NB4 (cell line): ENCODE data around the gene PHRF1.

Experiments
- DNase-seq: peaks from one replicate; pipeline ENCODE4 v3.0.0; 2010; ENCODE audit warnings: low read depth
- H3K4me3 ChIP-seq: one replicate; pipeline ENCODE4 v1.5.1; 2011; ENCODE audit warnings: mild to moderate bottlenecking, low read depth, low read length, moderate library complexity
- MYC ChIP-seq: IDR thresholded peaks from 2 replicates; pipeline ENCODE4 v1.6.1; 2011; ENCODE audit warnings: low read depth, low read length
- POLR2A ChIP-seq: IDR thresholded peaks from 2 replicates; pipeline ENCODE4 v1.6.1; 2011; ENCODE audit warnings: mild to moderate bottlenecking; ENCODE audit not compliant: insufficient read length; ENCODE audit errors: extremely low read depth
- TF ChIP-seq, protein P1 (sequence below): IDR thresholded peaks from one replicate; pipeline ENCODE4 v1.5.1; 2012; ENCODE audit warnings: low read depth, low read length
- TF ChIP-seq, protein P2 (sequence below): IDR thresholded peaks from 2 replicates; pipeline ENCODE4 v1.6.1; 2011; ENCODE audit warnings: low read depth, low read length

The PHRF1 gene

DNA sequence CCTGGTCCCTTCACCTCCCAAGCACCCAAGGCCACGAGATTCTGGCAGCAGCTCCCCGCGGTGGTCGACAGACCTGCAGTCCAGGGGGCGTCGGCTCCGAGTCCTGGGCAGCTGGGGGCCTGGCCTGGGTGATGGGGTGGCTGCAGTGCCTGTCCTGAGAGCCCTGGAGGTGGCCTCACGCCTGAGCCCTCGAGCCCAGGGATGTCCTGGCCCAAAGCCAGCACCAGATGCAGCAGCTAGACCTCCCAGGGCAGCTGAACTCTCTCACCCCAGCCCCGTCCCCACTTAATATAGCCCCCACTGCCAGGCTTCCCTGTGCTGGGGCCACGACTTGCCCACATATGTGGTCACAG is 22.3 kb upstream of the PHRF1 start:
- TF ChIP-seq POLR2A = no peak
- no peak for TF ChIP-seq MYC
- TF ChIP-seq, protein P1, sequence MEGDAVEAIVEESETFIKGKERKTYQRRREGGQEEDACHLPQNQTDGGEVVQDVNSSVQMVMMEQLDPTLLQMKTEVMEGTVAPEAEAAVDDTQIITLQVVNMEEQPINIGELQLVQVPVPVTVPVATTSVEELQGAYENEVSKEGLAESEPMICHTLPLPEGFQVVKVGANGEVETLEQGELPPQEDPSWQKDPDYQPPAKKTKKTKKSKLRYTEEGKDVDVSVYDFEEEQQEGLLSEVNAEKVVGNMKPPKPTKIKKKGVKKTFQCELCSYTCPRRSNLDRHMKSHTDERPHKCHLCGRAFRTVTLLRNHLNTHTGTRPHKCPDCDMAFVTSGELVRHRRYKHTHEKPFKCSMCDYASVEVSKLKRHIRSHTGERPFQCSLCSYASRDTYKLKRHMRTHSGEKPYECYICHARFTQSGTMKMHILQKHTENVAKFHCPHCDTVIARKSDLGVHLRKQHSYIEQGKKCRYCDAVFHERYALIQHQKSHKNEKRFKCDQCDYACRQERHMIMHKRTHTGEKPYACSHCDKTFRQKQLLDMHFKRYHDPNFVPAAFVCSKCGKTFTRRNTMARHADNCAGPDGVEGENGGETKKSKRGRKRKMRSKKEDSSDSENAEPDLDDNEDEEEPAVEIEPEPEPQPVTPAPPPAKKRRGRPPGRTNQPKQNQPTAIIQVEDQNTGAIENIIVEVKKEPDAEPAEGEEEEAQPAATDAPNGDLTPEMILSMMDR = no peak
- DNase-seq = no peak
- H3K4me3 ChIP-seq = no peak overlapping the region

DNA sequence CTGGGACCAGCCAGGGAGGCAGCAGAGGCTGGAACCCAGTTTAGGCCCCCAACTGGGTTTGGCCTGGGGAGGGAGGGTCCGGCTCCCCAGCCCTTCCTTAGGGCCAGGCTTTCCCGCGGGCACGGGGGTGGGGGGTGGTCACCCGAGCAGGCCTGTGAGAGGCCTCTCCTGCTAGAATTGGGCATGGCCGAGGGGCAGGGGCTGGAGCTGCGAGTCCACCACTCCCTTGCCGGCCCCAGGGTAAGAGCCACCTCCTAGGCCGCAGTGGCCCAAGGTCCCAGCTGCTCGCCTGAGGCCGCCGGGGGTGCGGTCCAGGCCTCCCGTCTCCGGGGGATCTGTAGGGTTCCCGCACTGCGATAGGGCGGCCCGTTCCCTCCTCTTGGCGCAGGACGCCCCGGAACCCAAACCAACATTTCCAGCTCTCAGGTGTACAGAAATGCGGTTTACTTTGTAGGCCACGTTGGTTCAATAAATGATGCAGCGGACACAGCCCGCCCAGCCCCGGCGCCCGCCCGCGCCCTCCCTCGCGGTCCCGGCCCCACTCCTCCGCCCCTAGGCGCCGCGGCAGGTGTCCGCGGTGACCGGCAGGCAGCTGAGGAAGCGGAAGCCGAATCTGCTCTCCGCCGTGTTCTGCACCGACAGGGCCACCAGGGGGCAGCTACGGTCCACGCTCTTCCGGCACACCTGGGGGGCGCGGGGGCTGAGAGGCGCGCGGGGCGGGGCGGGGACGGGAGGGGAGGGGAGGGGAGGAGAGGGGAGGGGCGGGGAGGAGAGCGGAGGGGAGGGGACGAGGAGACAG is 21.6 kb upstream of the PHRF1 start:
- DNase-seq = peak; percentile 74
- TF ChIP-seq POLR2A (no peak), MYC (peak; percentile 45; the same call in 1 of the 2 replicates)
- TF ChIP-seq, protein P1 = peak; percentile 42
- TF ChIP-seq, protein P2, sequence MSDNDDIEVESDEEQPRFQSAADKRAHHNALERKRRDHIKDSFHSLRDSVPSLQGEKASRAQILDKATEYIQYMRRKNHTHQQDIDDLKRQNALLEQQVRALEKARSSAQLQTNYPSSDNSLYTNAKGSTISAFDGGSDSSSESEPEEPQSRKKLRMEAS = peak; percentile 46
- no peak overlapping the region for H3K4me3 ChIP-seq

DNA sequence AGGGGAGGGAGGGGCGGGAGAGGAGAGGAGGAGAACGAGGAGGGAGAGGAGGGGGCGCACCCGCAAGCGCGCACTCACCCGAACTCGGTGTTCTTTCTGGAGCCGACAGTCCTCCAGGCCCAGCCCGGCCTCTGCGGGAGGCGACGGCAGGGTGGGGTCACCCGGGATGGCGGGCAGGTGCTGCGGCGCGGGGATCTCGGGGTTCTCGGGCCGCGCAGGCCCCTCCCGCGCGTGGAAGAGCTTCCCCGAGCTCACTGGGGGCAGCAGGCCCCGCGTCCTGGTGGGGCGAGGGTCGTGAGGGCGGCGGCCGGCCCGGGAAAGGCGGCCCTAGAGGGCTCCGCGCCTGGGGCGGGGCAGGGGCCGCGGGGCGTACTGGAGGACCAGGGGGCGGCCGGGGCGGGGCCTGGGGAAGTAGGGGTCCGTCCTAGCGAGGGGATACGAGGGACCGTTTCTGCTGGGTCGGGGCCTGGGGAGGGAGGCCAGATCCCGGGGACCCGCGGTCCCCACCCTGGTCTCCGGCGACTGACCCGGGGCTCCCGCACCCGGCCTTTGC is 21.0 kb upstream of the PHRF1 start:
- TF ChIP-seq MYC (no peak), POLR2A (no peak)
- TF ChIP-seq, protein P2 = no peak
- TF ChIP-seq, protein P1 = no peak
- no peak overlapping the region for H3K4me3 ChIP-seq
- DNase-seq = no peak

- DNase-seq = no peak
- H3K4me3 ChIP-seq = no peak overlapping the region
- TF ChIP-seq, protein P1 = no peak
- no peak for TF ChIP-seq POLR2A
Measured at GRCh38 chr11:555780-556661, 20.2 kb upstream of the PHRF1 start.

- no peak overlapping the region for H3K4me3 ChIP-seq
- no peak for DNase-seq
- TF ChIP-seq, protein P1 = no peak
- TF ChIP-seq MYC = no peak
- TF ChIP-seq, protein P2 = no peak
- no peak for TF ChIP-seq POLR2A
Measured at GRCh38 chr11:556662-557256, 19.5 kb upstream of the PHRF1 start.
